Measurements from ENCODE around the gene MYBPH. TPM values are rescaled to one million over a fixed set of nuclear protein-coding genes. Genes with fewer than 3 reads are reported as not detected.

Gene MYBPH
- total RNA-seq, 1 experiment from 2014 or later: 25.9 TPM

- peaks cover 64% of the 10 kb centered on the region for H3K4me1 Mint-ChIP-seq (ENCODE audit: low read depth, unreplicated experiment)
- H3K27me3 Mint-ChIP-seq (ENCODE audit: insufficient read depth, unreplicated experiment): no peaks in the 10 kb centered on the region
- H3K27ac Mint-ChIP-seq (ENCODE audit: unreplicated experiment): peak overlapping the region; percentile 95
- CTCF ChIA-PET: interaction anchor here (0.6 to 1.9 kb wide), 7 partner anchors 10 to 157 kb away, joined by 3 to 10 read pairs (median 4); partner anchors contain the start of gene ADORA1
- H3K9me3 Mint-ChIP-seq (ENCODE audit: unreplicated experiment): no peaks in the 10 kb centered on the region
- no peak for TF ChIP-seq CTCF (IDR thresholded peaks at IDR 0.05; ENCODE audit: insufficient read depth in 1 of 2, low read depth in 1 of 2, low read length in 1 of 2, severe bottlenecking in 1 of 2, unreplicated experiment in 1 of 2)
- no TSS peak for BruUV-seq (replicated peaks)
- POLR2A ChIA-PET: no interaction called here
- intact Hi-C loops (cut with micrococcal nuclease; ENCODE audit: unreplicated experiment): loop anchor here (1.0 kb wide), 3 partner anchors 10 to 38 kb away; no protein-coding TSS in a partner anchor
- H3K4me3 ChIP-seq (ENCODE audit: low read depth, low read length): no peak overlapping the region
- H3K4me3 Mint-ChIP-seq (ENCODE audit: unreplicated experiment): peak overlapping the region; percentile 65
- H3K36me3 ChIP-seq (ENCODE audit: control insufficient read depth, insufficient read depth, low read length): no peaks in the 10 kb centered on the region
- no peaks in the 10 kb centered on the region for H3K9me3 ChIP-seq
- peak; percentile 83 to 85 for DNase-seq
- H3K36me3 Mint-ChIP-seq (ENCODE audit: insufficient read depth, unreplicated experiment): peaks cover 68% of the 10 kb centered on the region
- no peaks in the 10 kb centered on the region for H3K27me3 ChIP-seq (replicated peaks; ENCODE audit: control insufficient read depth, insufficient read depth, low read length)
- H3K4me1 ChIP-seq: peaks cover 66% of the 10 kb centered on the region
Observed at GRCh38 chr1:203178083-203178482, 2.5 kb upstream of the MYBPH start.

- Histone ChIP-seq H3K4me1 (peaks cover 71% of the 10 kb centered on the region), H3K4me3 (ENCODE audit: low read depth, low read length) (no peak overlapping the region), H3K27me3 (replicated peaks; ENCODE audit: control insufficient read depth, insufficient read depth, low read length) (no peaks in the 10 kb centered on the region), H3K36me3 (ENCODE audit: control insufficient read depth, insufficient read depth, low read length) (no peaks in the 10 kb centered on the region), H3K9me3 (no peaks in the 10 kb centered on the region)
- Mint-ChIP-seq H3K27ac (ENCODE audit: unreplicated experiment) (peak overlapping the region; percentile 95), H3K36me3 (ENCODE audit: insufficient read depth, unreplicated experiment) (peaks cover 63% of the 10 kb centered on the region), H3K4me3 (ENCODE audit: unreplicated experiment) (peak overlapping the region; percentile 65), H3K4me1 (ENCODE audit: low read depth, unreplicated experiment) (peaks cover 67% of the 10 kb centered on the region), H3K27me3 (ENCODE audit: insufficient read depth, unreplicated experiment) (no peaks in the 10 kb centered on the region), H3K9me3 (ENCODE audit: unreplicated experiment) (no peaks in the 10 kb centered on the region)
- intact Hi-C loops (cut with micrococcal nuclease; ENCODE audit: unreplicated experiment): loop anchor here (1.0 kb wide), 3 partner anchors 11 to 39 kb away; no protein-coding TSS in a partner anchor
- CTCF ChIA-PET: interaction anchor here (0.6 to 1.9 kb wide), 6 partner anchors 11 to 158 kb away, joined by 3 to 10 read pairs (median 3); partner anchors contain the start of gene ADORA1
- peak in 1 of 2 experiments; percentile 55 for DNase-seq
- POLR2A ChIA-PET: no interaction called here
- BruUV-seq (replicated peaks): no TSS peak
- no peak for TF ChIP-seq CTCF (IDR thresholded peaks at IDR 0.05; ENCODE audit: insufficient read depth in 1 of 2, low read depth in 1 of 2, low read length in 1 of 2, severe bottlenecking in 1 of 2, unreplicated experiment in 1 of 2)
Observed at GRCh38 chr1:203177470-203178039, 1.9 kb upstream of the MYBPH start.

GRCh38 chr1:203177036-203177405, 1.4 kb upstream of the MYBPH start:
- H3K36me3 Mint-ChIP-seq (ENCODE audit: insufficient read depth, unreplicated experiment): peaks cover 62% of the 10 kb centered on the region
- intact Hi-C loops (cut with micrococcal nuclease; ENCODE audit: unreplicated experiment): no loop called here
- ChIA-PET CTCF (interaction anchor here (0.6 kb wide), 1 partner anchor 39 kb away, joined by 3 read pairs; no protein-coding TSS in a partner anchor), POLR2A (no interaction called here)
- peaks cover 72% of the 10 kb centered on the region for H3K4me1 Mint-ChIP-seq (ENCODE audit: low read depth, unreplicated experiment)
- Histone ChIP-seq H3K4me1 (peaks cover 74% of the 10 kb centered on the region), H3K27me3 (replicated peaks; ENCODE audit: control insufficient read depth, insufficient read depth, low read length) (no peaks in the 10 kb centered on the region), H3K4me3 (ENCODE audit: low read depth, low read length) (no peak overlapping the region), H3K9me3 (no peaks in the 10 kb centered on the region), H3K36me3 (ENCODE audit: control insufficient read depth, insufficient read depth, low read length) (no peaks in the 10 kb centered on the region)
- H3K9me3 Mint-ChIP-seq (ENCODE audit: unreplicated experiment): no peaks in the 10 kb centered on the region
- no peak for TF ChIP-seq CTCF (IDR thresholded peaks at IDR 0.05; ENCODE audit: insufficient read depth in 1 of 2, low read depth in 1 of 2, low read length in 1 of 2, severe bottlenecking in 1 of 2, unreplicated experiment in 1 of 2)
- BruUV-seq (replicated peaks): no TSS peak
- no peak for DNase-seq
- peak overlapping the region; percentile 65 for H3K4me3 Mint-ChIP-seq (ENCODE audit: unreplicated experiment)
- H3K27me3 Mint-ChIP-seq (ENCODE audit: insufficient read depth, unreplicated experiment): no peaks in the 10 kb centered on the region
- peak overlapping the region; percentile 95 for H3K27ac Mint-ChIP-seq (ENCODE audit: unreplicated experiment)

Measured in Caco-2 (cell line).